Large intestine (tissue), 12 donors: ENCODE measurements around the gene MIEF2. TPM values are rescaled to one million over a fixed set of nuclear protein-coding genes. Genes with fewer than 3 reads are reported as not detected.
"Not testable (repeated sequence)": the region's sequence is repeated elsewhere in the genome, so short reads cannot be mapped to it uniquely, and the experiment has no call there.

Experiments used
- DNase-seq, 2 donors: peaks; one replicate each; pipeline versions ENCODE4 v3.0.0 to v3.0.0-alpha.2; 2013
- H3K27ac ChIP-seq: one replicate; pipeline ENCODE4 v1.5.1; 2013; ENCODE audit warnings: low read length
- H3K27me3 ChIP-seq: 2 replicates; pipeline ENCODE4 v1.6.1; 2013; ENCODE audit warnings: low read length; ENCODE audit not compliant: control insufficient read depth, insufficient read depth
- H3K36me3 ChIP-seq: 2 replicates; pipeline ENCODE4 v1.6.1; 2013; ENCODE audit warnings: low read length; ENCODE audit not compliant: control insufficient read depth, insufficient read depth
- H3K4me1 ChIP-seq: one replicate; pipeline ENCODE4 v1.6.1; 2013; ENCODE audit warnings: low read length; ENCODE audit not compliant: control insufficient read depth, insufficient read depth
- H3K4me3 ChIP-seq: one replicate; pipeline ENCODE4 v1.5.1; 2013; ENCODE audit warnings: low read length
- H3K9me3 ChIP-seq: one replicate; pipeline ENCODE4 v1.6.1; 2013; ENCODE audit warnings: mild to moderate bottlenecking, low read depth, low read length, moderate library complexity; ENCODE audit not compliant: control insufficient read depth
- WGBS: methylation state at CpG from one replicate; pipeline ENCODE4 v1.1.5; 2013; ENCODE audit warnings: low lambda C conversion rate; ENCODE audit not compliant: insufficient coverage; 5-methylcytosine and 5-hydroxymethylcytosine counted together
- long read RNA-seq, 11 donors: transcript quantifications; one replicate each; lab custom pipeline, GENCODE V29; 2026
- polyA plus RNA-seq: library from polyadenylated mRNA; unstranded; fragments of 120-200 nt; gene quantifications from one replicate; pipeline ENCODE4 v1.2.1, GENCODE V29; 2013

The MIEF2 gene
- 10.7 TPM for polyA plus RNA-seq
- long read RNA-seq, donor 1, partial matches to known transcripts: 0 of 4 reads
- long read RNA-seq, donor 1, other reads (novel, unspliced or antisense): 0 of 4 reads
- long read RNA-seq, donor 2, transcript MIEF2-201 (4 exons, 3,364 nt): major isoform, 8 of 8 reads
- long read RNA-seq, donor 2, partial matches to known transcripts: 0 of 8 reads
- long read RNA-seq, donor 2, other reads (novel, unspliced or antisense): 0 of 8 reads
- long read RNA-seq, donor 3: 0 reads
- long read RNA-seq, donor 4: 0 reads
- long read RNA-seq, donor 5, partial matches to known transcripts: 0 of 4 reads
- long read RNA-seq, donor 5, other reads (novel, unspliced or antisense): 0 of 4 reads
- long read RNA-seq, donor 6, partial matches to known transcripts: 0 of 1 reads
- long read RNA-seq, donor 6, other reads (novel, unspliced or antisense): 0 of 1 reads
- long read RNA-seq, donor 7, partial matches to known transcripts: 0 of 5 reads
- long read RNA-seq, donor 7, other reads (novel, unspliced or antisense): 0 of 5 reads
- long read RNA-seq, donor 8, transcript MIEF2-201 (4 exons, 3,364 nt): major isoform, 5 of 5 reads
- long read RNA-seq, donor 8, partial matches to known transcripts: 0 of 5 reads
- long read RNA-seq, donor 8, other reads (novel, unspliced or antisense): 0 of 5 reads
- long read RNA-seq, donor 9, transcript MIEF2-201 (4 exons, 3,364 nt): major isoform, 5 of 5 reads
- long read RNA-seq, donor 9, partial matches to known transcripts: 0 of 5 reads
- long read RNA-seq, donor 9, other reads (novel, unspliced or antisense): 0 of 5 reads
- long read RNA-seq, donor 10, transcript MIEF2-201 (4 exons, 3,364 nt): major isoform, 9 of 10 reads
- long read RNA-seq, donor 10, partial matches to known transcripts: 0 of 10 reads
- long read RNA-seq, donor 10, other reads (novel, unspliced or antisense): 0 of 10 reads
- long read RNA-seq, donor 11: 0 reads

- Histone ChIP-seq H3K4me3 (peak within 1 kb of the TSS; percentile 92), H3K9me3 (no peaks in the 10 kb centered on the region), H3K27ac (peak within 1 kb of the TSS; percentile 76), H3K4me1 (peaks cover 36% of the 10 kb centered on the region), H3K27me3 (no peaks in the 10 kb centered on the region), H3K36me3 (peaks cover 41% of the 10 kb centered on the region)
- WGBS: no CpG with 5 or more reads among the region's 72 CpGs
- DNase-seq: peak; percentile 95 to 97
These were observed at the start of gene MIEF2 for GRCh38 chr17:18260332-18261145. TSS of gene MIEF2 (plus strand) at chr17:18260662. CDS start at chr17:18262721, 2,059 bp downstream.

GRCh38 chr17:18213666-18214270 lies 46.7 kb upstream of the MIEF2 start:
- peaks cover 23% of the 10 kb centered on the region for H3K36me3 ChIP-seq
- no peaks in the 10 kb centered on the region for H3K9me3 ChIP-seq
- no peak overlapping the region for H3K4me3 ChIP-seq
- H3K4me1 ChIP-seq: no peaks in the 10 kb centered on the region
- H3K27me3 ChIP-seq: no peaks in the 10 kb centered on the region
- WGBS: no CpG with 5 or more reads among the region's 7 CpGs
- DNase-seq: no peak
- H3K27ac ChIP-seq: no peak overlapping the region

- not testable (repeated sequence) for H3K36me3 ChIP-seq, H3K4me3 ChIP-seq, H3K27me3 ChIP-seq, H3K27ac ChIP-seq, H3K9me3 ChIP-seq, H3K4me1 ChIP-seq, DNase-seq
- 93% methylated on average over 5 of the region's 11 CpGs for WGBS
These were observed 43.6 kb upstream of the MIEF2 start for GRCh38 chr17:18216906-18217305.

- no peaks in the 10 kb centered on the region for H3K4me1 ChIP-seq
- H3K36me3 ChIP-seq: no peaks in the 10 kb centered on the region
- H3K27ac ChIP-seq: no peak overlapping the region
- H3K4me3 ChIP-seq: no peak overlapping the region
- no peaks in the 10 kb centered on the region for H3K9me3 ChIP-seq
- no CpG with 5 or more reads among the region's 6 CpGs for WGBS
- no peaks in the 10 kb centered on the region for H3K27me3 ChIP-seq
- peak; percentile 34 to 56 for DNase-seq
These were observed 42.9 kb upstream of the MIEF2 start for GRCh38 chr17:18217412-18218015.

GRCh38 chr17:18218756-18219415 lies 41.6 kb upstream of the MIEF2 start:
- no peak for DNase-seq
- WGBS: no CpG with 5 or more reads among the region's 4 CpGs
- Histone ChIP-seq H3K9me3 (no peaks in the 10 kb centered on the region), H3K4me3 (no peak overlapping the region), H3K27me3 (no peaks in the 10 kb centered on the region), H3K27ac (no peak overlapping the region), H3K36me3 (no peaks in the 10 kb centered on the region), H3K4me1 (no peaks in the 10 kb centered on the region)

GRCh38 chr17:18224053-18224386 lies 36.4 kb upstream of the MIEF2 start:
- Histone ChIP-seq H3K36me3 (no peaks in the 10 kb centered on the region), H3K4me1 (peaks cover 20% of the 10 kb centered on the region), H3K9me3 (no peaks in the 10 kb centered on the region), H3K27ac (no peak overlapping the region), H3K27me3 (no peaks in the 10 kb centered on the region), H3K4me3 (no peak overlapping the region)
- no peak for DNase-seq
- WGBS: no CpG with 5 or more reads among the region's 4 CpGs

DNA sequence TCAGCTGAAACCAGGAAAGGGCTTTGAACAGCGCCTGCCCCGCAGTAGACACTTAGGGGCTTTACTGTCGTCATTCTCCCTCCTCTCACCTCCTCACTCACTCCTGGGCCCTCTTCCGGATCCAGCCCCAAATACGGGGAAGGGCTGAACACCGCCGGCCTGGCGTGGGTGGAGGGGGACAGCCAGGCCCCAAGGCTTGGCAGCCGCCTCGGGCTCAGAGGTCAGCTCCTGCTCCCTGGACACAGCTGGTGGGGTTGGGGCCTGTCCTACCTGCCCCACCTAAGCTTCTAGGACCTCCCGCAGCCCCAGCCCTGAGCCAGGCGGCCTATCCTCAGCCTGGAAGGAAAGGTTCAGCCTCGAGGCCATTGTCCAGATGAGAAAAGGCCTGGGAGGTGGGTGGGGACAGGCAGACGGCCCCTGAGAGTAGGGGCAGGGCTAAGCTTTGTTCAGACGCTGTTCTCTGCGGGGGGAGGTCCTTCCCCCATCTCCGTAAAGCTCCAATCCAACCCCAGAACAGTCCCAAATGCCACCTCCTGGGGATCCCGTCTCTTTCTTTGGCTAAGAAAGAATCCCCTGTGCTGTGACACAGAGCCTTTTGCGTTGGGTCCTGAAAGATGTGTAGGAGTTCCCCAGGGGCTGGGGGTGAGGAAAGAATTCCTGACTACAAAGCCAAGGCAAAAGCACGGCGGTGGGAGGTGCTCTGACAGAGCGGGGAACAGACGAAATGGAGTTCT lies 35.9 kb upstream of the MIEF2 start:
- no peaks in the 10 kb centered on the region for H3K27me3 ChIP-seq
- peaks cover 20% of the 10 kb centered on the region for H3K4me1 ChIP-seq
- H3K9me3 ChIP-seq: no peaks in the 10 kb centered on the region
- no peaks in the 10 kb centered on the region for H3K36me3 ChIP-seq
- WGBS: no CpG with 5 or more reads among the region's 23 CpGs
- peak in 1 of 2 donors; percentile 17 for DNase-seq
- H3K27ac ChIP-seq: peak overlapping the region; percentile 44
- peak overlapping the region; percentile 53 for H3K4me3 ChIP-seq

GRCh38 chr17:18225121-18225641 lies 35.3 kb upstream of the MIEF2 start, which contains the start of gene LLGL1:
TSS of gene LLGL1 (plus strand) at chr17:18225635. CDS start at chr17:18225683, 48 bp downstream.
- H3K27ac ChIP-seq: peak within 1 kb of the TSS; percentile 44
- no peaks in the 10 kb centered on the region for H3K9me3 ChIP-seq
- WGBS: no CpG with 5 or more reads among the region's 60 CpGs
- no peaks in the 10 kb centered on the region for H3K27me3 ChIP-seq
- peaks cover 20% of the 10 kb centered on the region for H3K4me1 ChIP-seq
- no peaks in the 10 kb centered on the region for H3K36me3 ChIP-seq
- H3K4me3 ChIP-seq: peak within 1 kb of the TSS; percentile 85
- DNase-seq: peak; percentile 94 to 97
